Cortex of kidney (tissue), 1 donor: ENCODE data around the gene MGLL.

Experiments
- DNase-seq: peaks from one replicate; lab custom pipeline; 2025; lab: John Stamatoyannopoulos, UW

MGLL gene

GRCh38 chr3:127789990-127790881 lies 32.1 kb downstream of the MGLL start:
- DNase-seq: no peak

- no peak for DNase-seq
These were observed 33.3 kb downstream of the MGLL start for GRCh38 chr3:127789051-127789450.

GRCh38 chr3:127788451-127788909 lies 33.8 kb downstream of the MGLL start:
- no peak for DNase-seq

GRCh38 chr3:127787571-127788365 lies 34.5 kb downstream of the MGLL start:
- DNase-seq: no peak

- DNase-seq: no peak
These were observed 35.2 kb downstream of the MGLL start for GRCh38 chr3:127787071-127787490.

GRCh38 chr3:127786353-127787070 lies 35.8 kb downstream of the MGLL start:
- DNase-seq: no peak

GRCh38 chr3:127785711-127786265 lies 36.5 kb downstream of the MGLL start:
- no peak for DNase-seq

GRCh38 chr3:127784865-127785710 lies 37.2 kb downstream of the MGLL start:
- DNase-seq: no peak

GRCh38 chr3:127784283-127784682 lies 38.0 kb downstream of the MGLL start:
- DNase-seq: no peak

GRCh38 chr3:127783642-127784160 lies 38.6 kb downstream of the MGLL start:
- DNase-seq: no peak

- DNase-seq: no peak
These were observed 39.1 kb downstream of the MGLL start for GRCh38 chr3:127783166-127783565.

GRCh38 chr3:127781411-127782001 lies 40.8 kb downstream of the MGLL start:
- no peak for DNase-seq

- no peak for DNase-seq
These were observed 41.5 kb downstream of the MGLL start for GRCh38 chr3:127780536-127781400.

- DNase-seq: no peak
These were observed 42.6 kb downstream of the MGLL start for GRCh38 chr3:127779747-127780146.

GRCh38 chr3:127777921-127778656 lies 44.2 kb downstream of the MGLL start:
- DNase-seq: no peak

- DNase-seq: no peak
These were observed 45.0 kb downstream of the MGLL start for GRCh38 chr3:127777332-127777731.

- no peak for DNase-seq
These were observed 46.0 kb downstream of the MGLL start for GRCh38 chr3:127776347-127776746.

- no peak for DNase-seq
These were observed 46.8 kb downstream of the MGLL start for GRCh38 chr3:127775398-127776109.
